HepG2 (cell line): Measurements from ENCODE around the gene PASK.

Source experiments
- MTA3 ChIP-seq: sonication (generic); formaldehyde crosslinking; IDR thresholded peaks from 2 replicates; pipeline ENCODE4 v1.4.0; 2020; ENCODE audit warnings: missing genetic modification reagents
- TARDBP ChIP-seq: sonication (generic); formaldehyde crosslinking; IDR thresholded peaks from 2 replicates; pipeline ENCODE4 v1.8.0; 2022; ENCODE audit warnings: mild to moderate bottlenecking, missing genetic modification reagents

DNA sequence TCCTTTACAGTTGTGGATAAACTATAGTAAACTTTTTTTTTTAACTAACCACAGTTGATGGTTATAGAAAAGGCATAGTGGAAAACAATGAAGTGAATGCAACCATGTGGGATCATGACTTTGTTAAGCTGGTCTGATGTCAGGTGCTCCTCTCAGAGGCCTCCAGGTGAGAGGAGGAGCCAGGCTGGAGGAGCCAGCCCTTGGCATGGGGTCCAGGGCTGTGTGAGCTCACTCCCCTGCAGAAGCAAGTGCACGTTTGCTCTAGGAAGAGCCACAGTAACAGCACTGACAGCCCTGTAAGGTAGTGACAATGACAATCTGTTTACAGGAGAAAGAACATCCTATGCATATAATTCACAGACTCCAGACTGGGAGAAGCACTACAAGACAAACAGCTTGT, 6.7 kb upstream of the PASK start:
- TF ChIP-seq MTA3 (CRISPR knock-in tag): no peak
- TF ChIP-seq TARDBP (CRISPR knock-in tag): no peak
